IPS-15b (cell line): ENCODE results near the gene SPNS3.

ENCODE experiments used
- H3K27me3 ChIP-seq: one replicate; pipeline ENCODE4 v1.6.1; 2013; ENCODE audit warnings: low read length; ENCODE audit not compliant: control insufficient read depth, insufficient read depth
- H3K36me3 ChIP-seq: one replicate; pipeline ENCODE4 v1.6.1; 2013; ENCODE audit warnings: low read length; ENCODE audit not compliant: control insufficient read depth, insufficient read depth
- H3K4me1 ChIP-seq: one replicate; pipeline ENCODE4 v1.6.1; 2013; ENCODE audit warnings: mild to moderate bottlenecking, low read length; ENCODE audit not compliant: control insufficient read depth, insufficient read depth
- H3K4me3 ChIP-seq: one replicate; pipeline ENCODE4 v1.5.1; 2013; ENCODE audit warnings: low read depth, low read length
- H3K9ac ChIP-seq: one replicate; pipeline ENCODE4 v1.6.1; 2013; ENCODE audit warnings: low read depth, mild to moderate bottlenecking, low read length
- H3K9me3 ChIP-seq: one replicate; pipeline ENCODE4 v1.6.1; 2013; ENCODE audit warnings: mild to moderate bottlenecking, low read length; ENCODE audit not compliant: control insufficient read depth, insufficient read depth

Gene SPNS3

GRCh38 chr17:4520894-4521600 lies 87.3 kb downstream of the SPNS3 start:
- H3K36me3 ChIP-seq = no peaks in the 10 kb centered on the region
- H3K9me3 ChIP-seq = no peaks in the 10 kb centered on the region
- no peaks in the 10 kb centered on the region for H3K27me3 ChIP-seq
- H3K4me3 ChIP-seq = no peak overlapping the region
- H3K4me1 ChIP-seq = no peaks in the 10 kb centered on the region
- H3K9ac ChIP-seq = no peak overlapping the region

- peaks cover 5% of the 10 kb centered on the region for H3K27me3 ChIP-seq
- no peaks in the 10 kb centered on the region for H3K36me3 ChIP-seq
- H3K4me3 ChIP-seq = no peak overlapping the region
- H3K4me1 ChIP-seq = no peaks in the 10 kb centered on the region
- no peak overlapping the region for H3K9ac ChIP-seq
- no peaks in the 10 kb centered on the region for H3K9me3 ChIP-seq
These were observed 88.9 kb downstream of the SPNS3 start for GRCh38 chr17:4522661-4523060.

- Histone ChIP-seq H3K9ac (no peak overlapping the region), H3K27me3 (peaks cover 5% of the 10 kb centered on the region), H3K4me3 (no peak overlapping the region), H3K4me1 (no peaks in the 10 kb centered on the region), H3K36me3 (no peaks in the 10 kb centered on the region), H3K9me3 (no peaks in the 10 kb centered on the region)
These were observed 90.2 kb downstream of the SPNS3 start for GRCh38 chr17:4523946-4524345.

- H3K4me1 ChIP-seq = no peaks in the 10 kb centered on the region
- H3K9me3 ChIP-seq = no peaks in the 10 kb centered on the region
- no peaks in the 10 kb centered on the region for H3K36me3 ChIP-seq
- H3K9ac ChIP-seq = no peak overlapping the region
- peaks cover 5% of the 10 kb centered on the region for H3K27me3 ChIP-seq
- no peak overlapping the region for H3K4me3 ChIP-seq
These were observed 92.1 kb downstream of the SPNS3 start for GRCh38 chr17:4525691-4526397.

GRCh38 chr17:4527134-4527533 lies 93.4 kb downstream of the SPNS3 start:
- no peaks in the 10 kb centered on the region for H3K9me3 ChIP-seq
- peaks cover 5% of the 10 kb centered on the region for H3K27me3 ChIP-seq
- no peak overlapping the region for H3K9ac ChIP-seq
- H3K4me3 ChIP-seq = no peak overlapping the region
- no peaks in the 10 kb centered on the region for H3K4me1 ChIP-seq
- no peaks in the 10 kb centered on the region for H3K36me3 ChIP-seq

- no peak overlapping the region for H3K4me3 ChIP-seq
- no peaks in the 10 kb centered on the region for H3K4me1 ChIP-seq
- H3K9me3 ChIP-seq = no peaks in the 10 kb centered on the region
- H3K36me3 ChIP-seq = no peaks in the 10 kb centered on the region
- H3K9ac ChIP-seq = no peak overlapping the region
- H3K27me3 ChIP-seq = peaks cover 5% of the 10 kb centered on the region
These were observed 93.9 kb downstream of the SPNS3 start for GRCh38 chr17:4527566-4528125.

GRCh38 chr17:4529533-4530152 lies 95.9 kb downstream of the SPNS3 start:
- Histone ChIP-seq H3K27me3 (peaks cover 5% of the 10 kb centered on the region), H3K4me3 (no peak overlapping the region), H3K9ac (no peak overlapping the region), H3K36me3 (no peaks in the 10 kb centered on the region), H3K4me1 (no peaks in the 10 kb centered on the region), H3K9me3 (no peaks in the 10 kb centered on the region)

- Histone ChIP-seq H3K4me1 (no peaks in the 10 kb centered on the region), H3K4me3 (no peak overlapping the region), H3K27me3 (peaks cover 5% of the 10 kb centered on the region), H3K36me3 (no peaks in the 10 kb centered on the region), H3K9me3 (no peaks in the 10 kb centered on the region), H3K9ac (no peak overlapping the region)
These were observed 97.3 kb downstream of the SPNS3 start for GRCh38 chr17:4530799-4531730.

GRCh38 chr17:4531988-4532736 lies 98.4 kb downstream of the SPNS3 start:
- Histone ChIP-seq H3K4me3 (no peak overlapping the region), H3K9ac (no peak overlapping the region), H3K9me3 (no peaks in the 10 kb centered on the region), H3K36me3 (no peaks in the 10 kb centered on the region), H3K4me1 (peaks cover 2% of the 10 kb centered on the region), H3K27me3 (peaks cover 3% of the 10 kb centered on the region)

- no peak overlapping the region for H3K9ac ChIP-seq
- H3K27me3 ChIP-seq = no peaks in the 10 kb centered on the region
- peaks cover 2% of the 10 kb centered on the region for H3K4me1 ChIP-seq
- H3K36me3 ChIP-seq = peaks cover 7% of the 10 kb centered on the region
- no peaks in the 10 kb centered on the region for H3K9me3 ChIP-seq
- H3K4me3 ChIP-seq = no peak overlapping the region
These were observed 99.3 kb downstream of the SPNS3 start for GRCh38 chr17:4532860-4533522.
